Upper lobe of left lung (tissue), 6 donors: ENCODE data around the gene STRBP. TPM values are rescaled to one million over a fixed set of nuclear protein-coding genes. Genes with fewer than 3 reads are reported as not detected.
"Not testable (repeated sequence)": the region's sequence is repeated elsewhere in the genome, so short reads cannot be mapped to it uniquely, and the experiment has no call there.

Experiments
- ATAC-seq, 2 donors: fragments of 200-7000 bp; cut with Tn5 transposase; one replicate each; pipeline ENCODE4 v1.9.1; 2022; ENCODE audit warnings: mild to moderate bottlenecking in 2 of 2, moderate library complexity in 2 of 2; ENCODE audit not compliant: low FRiP score in 2 of 2
- DNase-seq, 2 donors: peaks; one replicate each; pipeline ENCODE4 v3.0.0-alpha.2; 2019 to 2020
- H3K27ac ChIP-seq, 4 donors: fragments of 200-600 bp; sonication (generic); one replicate each; pipeline ENCODE4 v1.5.1; 2016 to 2019
- H3K27me3 ChIP-seq, 4 donors: fragments of 200-600 bp; sonication (generic); one replicate each; pipeline ENCODE4 v1.5.1; 2017 to 2019
- H3K36me3 ChIP-seq, 4 donors: fragments of 200-600 bp; sonication (generic); one replicate each; pipeline ENCODE4 v1.5.1; 2016 to 2019
- H3K4me1 ChIP-seq, 4 donors: fragments of 200-600 bp; sonication (generic); one replicate each; pipeline ENCODE4 v1.5.1; 2018 to 2019
- H3K4me3 ChIP-seq, 4 donors: fragments of 200-600 bp; sonication (generic); one replicate each; pipeline ENCODE4 v1.5.1; 2017 to 2019; ENCODE audit warnings: mild to moderate bottlenecking in 2 of 4, moderate library complexity in 1 of 4
- H3K9me3 ChIP-seq, 4 donors: fragments of 200-600 bp; sonication (generic); one replicate each; pipeline ENCODE4 v1.5.1; 2018 to 2019
- EP300 ChIP-seq, 4 donors: sonication (generic); formaldehyde crosslinking; IDR thresholded peaks; one replicate each; pipeline ENCODE4 v1.5.1; 2017; ENCODE audit warnings: antibody characterized with exemption in 4 of 4, control low read depth in 2 of 4
- POLR2A ChIP-seq, 4 donors: fragments of 450-650 bp; IDR thresholded peaks; one replicate each; pipeline ENCODE4 v1.5.1; 2016 to 2017; ENCODE audit warnings: antibody characterized with exemption in 4 of 4, mild to moderate bottlenecking in 2 of 4
- POLR2AphosphoS5 ChIP-seq, 2 donors: sonication (generic); formaldehyde crosslinking; IDR thresholded peaks; one replicate each; pipeline ENCODE4 v1.5.1; 2017; ENCODE audit warnings: antibody characterized with exemption in 2 of 2
- WGBS, 2 donors: methylation state at CpG; one replicate each; pipeline ENCODE4 v1.1.5; 2017 to 2018; 5-methylcytosine and 5-hydroxymethylcytosine counted together
- total RNA-seq, 6 donors: library from RNA; depleted of rRNA in 4 of 6; stranded (reverse); fragments of >200 nt in 4 of 6; gene quantifications; one replicate each; pipeline versions ENCODE4 v1.1.0 to v1.2.1, GENCODE V29; 2016 to 2021
- TF ChIP-seq, protein P1 (sequence below), 6 experiments: fragments of 450-650 bp in 4 of 6; fragments of 200-600 bp in 2 of 6; sonication (generic) in 2 of 6; IDR thresholded peaks; one replicate each; pipeline ENCODE4 v1.5.1; 2016 to 2019; ENCODE audit warnings: antibody characterized with exemption in 6 of 6
- donor health status: DM: no; HTN: no; CAD: no; lungs with moderate emphysema.
- donor health status: DM: no; HTN: yes; CAD: no; lungs with severe emphysema.

STRBP gene
- total RNA-seq, 6 donors from 2014 or later: 10.2 to 61.8 (median 17.8) TPM

DNA sequence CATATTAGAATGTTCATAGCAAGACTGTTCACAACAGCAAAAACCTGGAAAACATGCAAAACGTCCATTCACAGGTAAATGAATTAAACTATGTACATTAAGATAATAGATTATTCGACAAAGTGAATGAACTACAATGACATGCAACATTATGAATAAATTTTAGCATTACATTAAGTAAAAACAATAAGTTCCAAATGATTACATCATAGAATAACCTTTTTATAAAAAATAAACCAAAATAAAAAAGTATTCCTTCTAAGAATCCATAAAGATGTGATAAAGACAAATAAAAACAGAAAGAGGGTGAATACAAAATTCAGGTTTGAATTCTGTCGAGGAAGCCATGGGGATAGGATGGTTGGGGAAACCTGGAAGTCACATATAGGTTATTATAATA, 57.3 kb downstream of the STRBP start:
- TF ChIP-seq, protein P1, sequence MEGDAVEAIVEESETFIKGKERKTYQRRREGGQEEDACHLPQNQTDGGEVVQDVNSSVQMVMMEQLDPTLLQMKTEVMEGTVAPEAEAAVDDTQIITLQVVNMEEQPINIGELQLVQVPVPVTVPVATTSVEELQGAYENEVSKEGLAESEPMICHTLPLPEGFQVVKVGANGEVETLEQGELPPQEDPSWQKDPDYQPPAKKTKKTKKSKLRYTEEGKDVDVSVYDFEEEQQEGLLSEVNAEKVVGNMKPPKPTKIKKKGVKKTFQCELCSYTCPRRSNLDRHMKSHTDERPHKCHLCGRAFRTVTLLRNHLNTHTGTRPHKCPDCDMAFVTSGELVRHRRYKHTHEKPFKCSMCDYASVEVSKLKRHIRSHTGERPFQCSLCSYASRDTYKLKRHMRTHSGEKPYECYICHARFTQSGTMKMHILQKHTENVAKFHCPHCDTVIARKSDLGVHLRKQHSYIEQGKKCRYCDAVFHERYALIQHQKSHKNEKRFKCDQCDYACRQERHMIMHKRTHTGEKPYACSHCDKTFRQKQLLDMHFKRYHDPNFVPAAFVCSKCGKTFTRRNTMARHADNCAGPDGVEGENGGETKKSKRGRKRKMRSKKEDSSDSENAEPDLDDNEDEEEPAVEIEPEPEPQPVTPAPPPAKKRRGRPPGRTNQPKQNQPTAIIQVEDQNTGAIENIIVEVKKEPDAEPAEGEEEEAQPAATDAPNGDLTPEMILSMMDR (IDR thresholded peaks at IDR 0.05): no peak
- TF ChIP-seq POLR2A (IDR thresholded peaks at IDR 0.05): no peak
- no peak for TF ChIP-seq EP300 (IDR thresholded peaks at IDR 0.05)
- TF ChIP-seq POLR2AphosphoS5 (IDR thresholded peaks at IDR 0.05): no peak
- H3K36me3 ChIP-seq: no peaks in the 10 kb centered on the region
- H3K27ac ChIP-seq: no peak overlapping the region
- no peak for DNase-seq
- no peaks in the 10 kb centered on the region for H3K4me1 ChIP-seq
- no peaks in the 10 kb centered on the region for H3K9me3 ChIP-seq
- H3K27me3 ChIP-seq: no peaks in the 10 kb centered on the region
- no peak overlapping the region for H3K4me3 ChIP-seq
- 95 to 99% methylated on average over 3 of the region's 3 CpGs for WGBS, 2 donors
- ATAC-seq: no peak

DNA sequence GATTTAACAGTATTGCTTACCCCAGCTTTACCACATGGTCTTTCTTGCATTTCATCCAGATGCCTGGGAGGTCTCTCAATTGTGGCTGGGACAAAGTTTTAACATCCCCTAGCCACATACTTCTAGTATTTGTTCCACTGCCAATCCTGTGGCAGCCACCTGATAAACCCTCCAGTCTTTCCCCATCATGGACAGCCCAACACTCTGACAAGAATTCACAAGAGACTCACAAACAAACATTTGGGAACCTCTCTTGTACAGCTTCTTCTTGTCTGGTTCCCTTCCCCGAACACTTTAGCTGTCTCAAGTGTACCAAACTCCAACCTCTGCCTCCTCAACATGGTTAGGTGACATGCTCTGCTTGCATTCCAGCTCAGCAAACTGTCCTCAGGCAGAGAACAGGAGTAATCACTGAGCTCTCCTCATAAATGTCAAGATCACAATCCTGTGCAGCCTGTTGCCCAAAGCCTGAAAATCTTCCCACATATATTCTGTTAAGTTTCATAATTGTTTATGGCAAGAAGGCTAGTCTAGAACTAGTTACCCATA, 59.7 kb downstream of the STRBP start:
- Histone ChIP-seq H3K27me3 (no peaks in the 10 kb centered on the region), H3K36me3 (no peaks in the 10 kb centered on the region), H3K9me3 (no peaks in the 10 kb centered on the region), H3K4me1 (no peaks in the 10 kb centered on the region), H3K27ac (no peak overlapping the region), H3K4me3 (no peak overlapping the region)
- no peak for TF ChIP-seq EP300 (IDR thresholded peaks at IDR 0.05)
- no peak for TF ChIP-seq POLR2A (IDR thresholded peaks at IDR 0.05)
- TF ChIP-seq, protein P1 (IDR thresholded peaks at IDR 0.05): no peak
- no peak for TF ChIP-seq POLR2AphosphoS5 (IDR thresholded peaks at IDR 0.05)
- ATAC-seq: no peak
- 58 to 68% methylated on average over 1 of the region's 1 CpG for WGBS, 2 donors
- DNase-seq: no peak

DNA sequence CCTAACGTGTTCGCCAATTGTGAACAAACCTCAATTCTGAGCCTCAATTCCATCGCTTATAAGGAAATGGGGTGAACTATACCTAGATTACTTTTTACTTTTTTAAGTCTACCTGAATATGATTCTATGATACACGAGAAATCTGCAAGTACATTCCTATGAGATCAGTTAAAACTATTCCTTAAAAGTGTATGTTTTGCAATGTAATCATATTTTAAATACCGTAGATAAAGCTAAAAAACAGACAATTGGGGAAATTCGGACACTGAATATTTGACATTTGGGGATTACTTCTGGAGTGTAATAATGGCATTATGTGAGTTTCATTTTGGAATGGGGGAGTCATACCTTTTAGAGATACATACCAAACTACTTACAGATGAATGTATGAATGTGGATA, 62.3 kb downstream of the STRBP start:
- Histone ChIP-seq H3K9me3 (no peaks in the 10 kb centered on the region), H3K27ac (no peak overlapping the region), H3K4me1 (no peaks in the 10 kb centered on the region), H3K4me3 (no peak overlapping the region), H3K27me3 (no peaks in the 10 kb centered on the region), H3K36me3 (no peaks in the 10 kb centered on the region)
- ATAC-seq (no peak), DNase-seq (no peak)
- TF ChIP-seq EP300 (IDR thresholded peaks at IDR 0.05) (no peak), POLR2A (IDR thresholded peaks at IDR 0.05) (no peak), POLR2AphosphoS5 (IDR thresholded peaks at IDR 0.05) (no peak)
- TF ChIP-seq, protein P1 (IDR thresholded peaks at IDR 0.05): no peak
- WGBS, 2 donors: 96 to 97% methylated on average over 6 of the region's 6 CpGs

DNA sequence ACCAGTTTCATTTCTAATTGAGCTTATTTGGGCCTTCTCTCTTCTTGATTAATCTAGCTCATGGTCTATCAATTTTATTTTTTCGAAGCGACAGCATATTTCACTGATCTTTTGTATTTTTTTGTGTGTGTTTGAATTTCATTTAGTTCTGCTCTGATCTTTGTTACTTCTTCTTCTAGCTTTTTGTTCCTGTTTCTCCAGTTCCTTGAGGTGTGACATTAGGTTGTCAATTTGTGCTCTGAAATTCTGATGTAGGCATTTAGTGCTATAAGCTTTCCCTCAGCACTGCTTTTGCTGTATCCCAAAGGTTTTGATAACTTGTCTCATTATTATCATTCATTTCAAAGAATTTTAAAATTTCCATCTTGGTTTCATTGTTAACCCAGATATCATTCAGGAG, 67.3 kb downstream of the STRBP start:
- no peak overlapping the region for H3K4me3 ChIP-seq
- no peaks in the 10 kb centered on the region for H3K9me3 ChIP-seq
- no peak overlapping the region for H3K27ac ChIP-seq
- no peak for DNase-seq
- H3K36me3 ChIP-seq: no peaks in the 10 kb centered on the region
- no peak for ATAC-seq
- TF ChIP-seq, protein P1 (IDR thresholded peaks at IDR 0.05): no peak
- TF ChIP-seq POLR2A (IDR thresholded peaks at IDR 0.05) (no peak), EP300 (IDR thresholded peaks at IDR 0.05) (no peak), POLR2AphosphoS5 (IDR thresholded peaks at IDR 0.05) (no peak)
- WGBS, 2 donors: 69 to 88% methylated on average over 2 of the region's 2 CpGs
- H3K4me1 ChIP-seq: no peaks in the 10 kb centered on the region
- H3K27me3 ChIP-seq: no peaks in the 10 kb centered on the region

DNA sequence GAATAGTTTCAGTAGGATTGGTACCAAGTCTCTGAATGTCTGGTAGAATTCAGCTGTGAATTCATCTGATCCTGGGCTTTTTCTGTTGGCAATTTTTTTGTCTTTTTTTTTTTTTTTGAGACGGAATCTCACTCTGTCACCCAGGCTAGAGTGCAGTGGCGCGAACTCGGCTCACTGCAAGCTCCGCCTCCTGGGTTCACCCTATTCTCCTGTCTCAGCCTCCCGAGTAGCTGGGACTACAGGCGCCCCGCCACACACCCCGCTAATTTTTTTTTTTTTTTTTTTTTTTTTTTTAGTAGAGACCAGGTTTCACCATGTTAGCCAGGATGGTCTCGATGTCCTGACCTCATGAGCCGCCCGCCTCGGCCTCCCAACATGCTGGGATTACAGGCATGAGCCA, 67.9 kb downstream of the STRBP start:
- not testable (repeated sequence) for H3K27ac ChIP-seq, H3K27me3 ChIP-seq, H3K4me3 ChIP-seq, H3K4me1 ChIP-seq, DNase-seq, H3K36me3 ChIP-seq, H3K9me3 ChIP-seq, ATAC-seq
- WGBS, 2 donors: 96 to 97% methylated on average over 13 of the region's 13 CpGs
